Heart right ventricle (tissue), 16 donors: ENCODE results near the gene SLC6A6. TPM values are rescaled to one million over a fixed set of nuclear protein-coding genes. Genes with fewer than 3 reads are reported as not detected.

Source experiments
- ATAC-seq, 8 donors: fragments of 200-7000 bp; cut with Tn5 transposase; one replicate each; pipeline ENCODE4 v1.9.1; 2020; ENCODE audit warnings: mild to moderate bottlenecking in 8 of 8, moderate library complexity in 8 of 8, moderate number of reproducible peaks in 1 of 8
- DNase-seq, 2 donors: peaks; one replicate each; pipeline ENCODE4 v3.0.0-alpha.2; 2020
- H3K27ac ChIP-seq, 10 donors: fragments of 200-600 bp; sonication (generic) in 2 of 10; one replicate each; pipeline versions ENCODE4 v1.5.0 to v1.8.0; 2020 to 2022; ENCODE audit warnings: mild to moderate bottlenecking in 3 of 10
- H3K27me3 ChIP-seq, 7 donors: fragments of 200-600 bp; one replicate each; pipeline ENCODE4 v1.8.0; 2021 to 2022; ENCODE audit warnings: mild to moderate bottlenecking in 2 of 7
- H3K36me3 ChIP-seq, 9 donors: fragments of 200-600 bp; sonication (generic) in 1 of 9; one replicate each; pipeline versions ENCODE4 v1.5.0 to v1.8.0; 2020 to 2022; ENCODE audit warnings: mild to moderate bottlenecking in 2 of 9
- H3K4me1 ChIP-seq, 9 donors: fragments of 200-600 bp; sonication (generic) in 1 of 9; one replicate each; pipeline versions ENCODE4 v1.5.0 to v1.8.0; 2020 to 2022; ENCODE audit warnings: mild to moderate bottlenecking in 4 of 9
- H3K4me3 ChIP-seq, 10 donors: fragments of 200-600 bp; sonication (generic) in 2 of 10; one replicate each; pipeline versions ENCODE4 v1.5.0 to v1.8.0; 2020 to 2022; ENCODE audit warnings: mild to moderate bottlenecking in 7 of 10, moderate library complexity in 2 of 10
- H3K9me3 ChIP-seq, 11 donors: fragments of 200-600 bp in 10 of 11; sonication (generic) in 2 of 11; one replicate each; pipeline versions ENCODE4 v1.5.0 to v1.8.0; 2013 to 2022; ENCODE audit warnings: mild to moderate bottlenecking in 2 of 11, control low read depth in 1 of 11, moderate library complexity in 1 of 11
- WGBS, 2 donors: extraction: QIAGEN DNeasy Blood & Tissue Kit; methylation state at CpG; one replicate each; pipeline ENCODE4 v1.1.7; 2013; ENCODE audit warnings: inconsistent platforms in 1 of 2; 5-methylcytosine and 5-hydroxymethylcytosine counted together
- intact Hi-C, 10 donors: fragments of 100-400 bp; cut with DNase I; formaldehyde crosslinking; loops; one replicate each; pipeline versions ENCODE4 v1.11.1 to v1.14.2; 2022
- polyA plus RNA-seq, 2 donors: library from polyadenylated mRNA; stranded (reverse); fragments of 200-250 nt; gene quantifications; one replicate each; pipeline ENCODE4 v1.2.3, GENCODE V29; 2013
- total RNA-seq, 10 donors: library from RNA; stranded (reverse); fragmentation: NEBNext Ultra II Directional in 3 of 10; extraction: Animal tissue kit (Norgen Biotek cat#: 25700) in 3 of 10; gene quantifications; one replicate each; pipeline versions ENCODE4 v1.2.1 to v1.2.4, GENCODE V29; 2021 to 2023
- TF ChIP-seq, protein P1 (sequence below), 9 donors: fragments of 200-600 bp; sonication (generic) in 2 of 9; IDR thresholded peaks; one replicate each; pipeline versions ENCODE4 v1.5.0 to v1.8.0; 2021 to 2022; ENCODE audit warnings: antibody characterized with exemption in 9 of 9, mild to moderate bottlenecking in 5 of 9, moderate library complexity in 1 of 9
- donor health status: Arrhythmogenic right ventricular cardiomyopathy.
- donor health status: ischemic (EF 13 %, LVEDD 7.1; RV severe dilation, severe dysfunction).
- donor health status: healthy with polysubstance abuse.
- donor health status: DM: no; HTN: yes; CAD: no.
- donor health status: DM: no; HTN: no; CAD: no.
- donor health status: ischemic (EF 25% LVEDD 6.9; RV normal size, moderate dysfunction).
- donor health status: ischemic (EF 25% LVEDD 5.7; RV mildly dilated, moderate dysfunction).
- donor health status: healthy.
- donor health status: DM: yes; HTN: yes; CAD: no.
- donor health status: Ischemic cardiomyopathy.
- donor health status: ischemic (EF 35%, LVEDD 5.7; RV mildly dilated, moderate dysfunction).
- donor health status: nonischemic (EF 11% LVEDD 7.7; RV severe dilation, severe dysfunction).
- donor health status: DM: yes; HTN: yes; CAD: no.
- donor health status: PGD.
- donor health status: ischemic (EF 29% LVEDD 5.4; RV normal size, mild dysfunction).
- donor health status: nonischemic (EF 23%, LVEDD 6.1; RV moderate dilation, normal function).

The SLC6A6 gene
- total and polyA plus RNA-seq, 12 donors: 7.7 to 68.7 (median 44.0) TPM

GRCh38 chr3:14538451-14539088 is 136.2 kb downstream of the SLC6A6 start:
- WGBS, 2 donors: 56 to 58% methylated on average over 3 of the region's 3 CpGs
- peaks cover 17 to 79% (median 57%) of the 10 kb centered on the region in 9 donors for H3K4me1 ChIP-seq
- TF ChIP-seq, protein P1, sequence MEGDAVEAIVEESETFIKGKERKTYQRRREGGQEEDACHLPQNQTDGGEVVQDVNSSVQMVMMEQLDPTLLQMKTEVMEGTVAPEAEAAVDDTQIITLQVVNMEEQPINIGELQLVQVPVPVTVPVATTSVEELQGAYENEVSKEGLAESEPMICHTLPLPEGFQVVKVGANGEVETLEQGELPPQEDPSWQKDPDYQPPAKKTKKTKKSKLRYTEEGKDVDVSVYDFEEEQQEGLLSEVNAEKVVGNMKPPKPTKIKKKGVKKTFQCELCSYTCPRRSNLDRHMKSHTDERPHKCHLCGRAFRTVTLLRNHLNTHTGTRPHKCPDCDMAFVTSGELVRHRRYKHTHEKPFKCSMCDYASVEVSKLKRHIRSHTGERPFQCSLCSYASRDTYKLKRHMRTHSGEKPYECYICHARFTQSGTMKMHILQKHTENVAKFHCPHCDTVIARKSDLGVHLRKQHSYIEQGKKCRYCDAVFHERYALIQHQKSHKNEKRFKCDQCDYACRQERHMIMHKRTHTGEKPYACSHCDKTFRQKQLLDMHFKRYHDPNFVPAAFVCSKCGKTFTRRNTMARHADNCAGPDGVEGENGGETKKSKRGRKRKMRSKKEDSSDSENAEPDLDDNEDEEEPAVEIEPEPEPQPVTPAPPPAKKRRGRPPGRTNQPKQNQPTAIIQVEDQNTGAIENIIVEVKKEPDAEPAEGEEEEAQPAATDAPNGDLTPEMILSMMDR (IDR thresholded peaks at IDR 0.05): no peak
- peaks cover 0 to 4% (median 0%) of the 10 kb centered on the region in 7 donors for H3K27me3 ChIP-seq
- no peaks in the 10 kb centered on the region for H3K9me3 ChIP-seq
- no peaks in the 10 kb centered on the region for H3K36me3 ChIP-seq
- peak overlapping the region in 9 of 10 donors; percentile 75 to 96 (median 89) for H3K27ac ChIP-seq
- DNase-seq (peak in 1 of 2 donors; percentile 49), ATAC-seq (peak in 7 of 8 donors; percentile 7 to 48 (median 23))
- H3K4me3 ChIP-seq: peak overlapping the region in 9 of 10 donors; percentile 37 to 64 (median 57)
- intact Hi-C loops: loop anchor here in 1 of 10 donors (2.0 kb wide), 1 partner anchor 16 kb away; no protein-coding TSS in a partner anchor

Other genes starting within 250 kb of the SLC6A6 start
- 10 to 100 TPM in 5 of 10 donors, 1 to 10 TPM in 5; 8.5 to 15.8 (median 11.3) TPM for gene XPC, start 224.0 kb upstream of the SLC6A6 start, total RNA-seq
- gene XPC, start 224.0 kb upstream of the SLC6A6 start, polyA plus RNA-seq: 1 to 10 TPM; 7.3 to 9.7 TPM
- gene LSM3, start 223.8 kb upstream of the SLC6A6 start, total RNA-seq: 10 to 100 TPM; 12.4 to 18.0 (median 15.2) TPM
- gene LSM3, start 223.8 kb upstream of the SLC6A6 start, polyA plus RNA-seq: 10 to 100 TPM in 1 of 2 donors, 1 to 10 TPM in 1; 5.6 to 16.1 TPM
- 10 to 100 TPM; 13.2 to 70.1 (median 39.4) TPM for gene GRIP2, start 137.7 kb downstream of the SLC6A6 start, total RNA-seq
- 10 to 100 TPM in 1 of 2 donors, 1 to 10 TPM in 1; 7.4 to 56.8 TPM for gene GRIP2, start 137.7 kb downstream of the SLC6A6 start, polyA plus RNA-seq
- gene CCDC174, start 249.2 kb downstream of the SLC6A6 start, total RNA-seq: 10 to 100 TPM in 9 of 10 donors, 1 to 10 TPM in 1; 10.0 to 15.4 (median 11.6) TPM
- 10 to 100 TPM; 10.1 to 18.6 TPM for gene CCDC174, start 249.2 kb downstream of the SLC6A6 start, polyA plus RNA-seq